ENCODE results near the gene BACH2.

GRCh38 chr6:90328004-90328403 lies 31.4 kb upstream of the BACH2 start:
- TF ChIP-seq POLR2AphosphoS5 (IDR thresholded peaks at IDR 0.05; ENCODE audit: low read depth, low read length) (no peak), TAF1 (IDR thresholded peaks at IDR 0.05; ENCODE audit: borderline replicate concordance, low read depth, low read length) (no peak), POLR2A (IDR thresholded peaks at IDR 0.05; ENCODE audit: low read depth, low read length) (no peak)

All from GM12892 (cell line).